NK-92 treated with Interleukin-12 subunit alpha and Interleukin-12 subunit beta, amount 100 ng/mL, for 24 hours (cell line): Measurements from ENCODE around the gene BCO2.
"Not testable (repeated sequence)": the region's sequence is repeated elsewhere in the genome, so short reads cannot be mapped to it uniquely, and the experiment has no call there.

Source experiments
- DNase-seq: peaks from one replicate; lab custom pipeline; 2025; lab: John Stamatoyannopoulos, UW

BCO2 gene

GRCh38 chr11:112174789-112175598, at the start of gene BCO2:
Gene BCO2, plus strand, starts transcription at chr11:112175512. Its CDS starts 90 bp downstream, at chr11:112175602.
- DNase-seq: peak; percentile 36

- DNase-seq: no peak
Measured at GRCh38 chr11:112127056-112127455, 48.3 kb upstream of the BCO2 start.

GRCh38 chr11:112128483-112129121, 46.7 kb upstream of the BCO2 start:
- DNase-seq: no peak

GRCh38 chr11:112129656-112130055, 45.7 kb upstream of the BCO2 start:
- DNase-seq: no peak

GRCh38 chr11:112132737-112133136, 42.6 kb upstream of the BCO2 start:
- DNase-seq: no peak

GRCh38 chr11:112134473-112134872, 40.8 kb upstream of the BCO2 start:
- DNase-seq: no peak

- no peak for DNase-seq
Measured at GRCh38 chr11:112143597-112143996, 31.7 kb upstream of the BCO2 start.

GRCh38 chr11:112150517-112150916, 24.8 kb upstream of the BCO2 start:
- DNase-seq: no peak

- no peak for DNase-seq
Measured at GRCh38 chr11:112156153-112156955, 19.0 kb upstream of the BCO2 start.

GRCh38 chr11:112156956-112157766, 18.2 kb upstream of the BCO2 start:
- DNase-seq: peak; percentile 9

- DNase-seq: no peak
Measured at GRCh38 chr11:112159098-112160065, 15.9 kb upstream of the BCO2 start.

GRCh38 chr11:112160091-112160848, 15.0 kb upstream of the BCO2 start:
- DNase-seq: no peak

- DNase-seq: no peak
Measured at GRCh38 chr11:112161012-112161411, 14.3 kb upstream of the BCO2 start.

GRCh38 chr11:112162200-112162599, 13.1 kb upstream of the BCO2 start:
- not testable (repeated sequence) for DNase-seq

- no peak for DNase-seq
Measured at GRCh38 chr11:112162761-112163546, 12.4 kb upstream of the BCO2 start.

- DNase-seq: no peak
Measured at GRCh38 chr11:112163875-112164685, 11.2 kb upstream of the BCO2 start, which contains the start of gene IL18. Gene IL18, minus strand, starts transcription at chr11:112164094. Its CDS starts 9,041 bp downstream, at chr11:112155053.

- no peak for DNase-seq
Measured at GRCh38 chr11:112165049-112165448, 10.3 kb upstream of the BCO2 start.

GRCh38 chr11:112166562-112166961, 8.8 kb upstream of the BCO2 start:
- DNase-seq: no peak
